ENCODE measurements around the gene STIL.

DNA sequence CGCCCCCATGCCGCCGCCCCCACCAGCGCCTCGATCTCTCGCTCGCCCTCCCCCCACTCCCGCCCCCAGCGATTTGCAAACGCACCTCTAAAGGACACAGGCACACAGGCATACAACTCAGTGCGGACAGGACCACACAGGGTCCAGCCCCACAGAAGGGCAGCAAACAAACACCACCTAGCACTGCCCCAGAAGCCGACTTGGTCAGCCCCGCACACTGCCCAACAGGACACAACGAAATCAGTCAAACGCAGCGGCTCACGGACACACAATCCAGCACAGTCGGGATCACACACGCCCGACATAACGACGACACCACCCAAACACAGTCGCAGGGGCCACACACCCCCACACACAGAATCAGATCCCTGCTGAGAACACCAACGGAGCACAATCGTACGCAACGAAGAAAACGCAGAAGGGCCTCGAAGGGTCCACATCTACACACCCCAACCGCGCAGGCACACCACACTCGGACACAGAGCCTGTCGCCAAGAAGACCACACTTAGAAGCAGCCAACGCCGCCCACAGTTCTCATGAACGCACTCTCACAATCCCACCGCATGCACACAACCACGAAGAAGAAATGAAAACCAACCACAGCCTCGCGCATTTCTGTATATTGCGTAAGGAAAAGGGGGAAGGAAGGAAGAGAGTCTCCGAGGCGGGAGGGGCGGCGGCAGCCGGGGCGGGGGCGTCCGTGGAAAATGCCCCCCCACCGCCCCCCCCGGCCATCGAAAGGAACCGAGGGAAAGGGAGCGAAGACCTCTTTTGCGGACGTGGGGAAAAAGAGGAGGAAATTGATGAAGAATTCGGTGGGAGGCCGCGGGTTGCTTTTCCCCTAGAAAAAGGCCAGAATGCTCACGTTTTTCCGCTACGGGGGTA lies 82.4 kb downstream of the STIL start:
- TF ChIP-seq YY1 (IDR thresholded peaks at IDR 0.05; ENCODE audit: insufficient read depth, insufficient read length): no peak
- TF ChIP-seq SUZ12 (IDR thresholded peaks at IDR 0.05; ENCODE audit: extremely low read depth, insufficient read depth, insufficient read length): peak; percentile 58
- no peak for TF ChIP-seq ZNF274 (IDR thresholded peaks at IDR 0.05; ENCODE audit: low read depth, low read length)
